DND-41 (cell line): ENCODE data around the gene MMP25.

Experiments
- ATAC-seq: fragments of 200-7000 bp; cut with Tn5 transposase; 3 replicates; pipeline ENCODE4 v1.9.1; 2021; ENCODE audit warnings: low read depth; ENCODE audit not compliant: insufficient read depth
- DNase-seq: peaks from one replicate; pipeline ENCODE4 v3.0.0-alpha.2; 2020
- H2AFZ ChIP-seq: 2 replicates; pipeline ENCODE4 v1.6.0; 2012; ENCODE audit warnings: low read depth, low read length
- H3K27ac ChIP-seq: 2 replicates; pipeline ENCODE4 v1.5.1; 2012; ENCODE audit warnings: low read length, inconsistent platforms
- H3K27me3 ChIP-seq: fragments of 200-600 bp; sonication (generic); 2 replicates; pipeline ENCODE4 v1.6.0; 2012; ENCODE audit warnings: low read length, mild to moderate bottlenecking, inconsistent platforms; ENCODE audit not compliant: insufficient read depth, poor library complexity
- H3K36me3 ChIP-seq: 2 replicates; pipeline ENCODE4 v1.5.1; 2012; ENCODE audit warnings: low read length, inconsistent platforms; ENCODE audit not compliant: insufficient read depth
- H3K4me1 ChIP-seq: 2 replicates; pipeline ENCODE4 v1.5.1; 2012; ENCODE audit warnings: mild to moderate bottlenecking, low read length; ENCODE audit not compliant: insufficient read depth
- H3K4me2 ChIP-seq: 2 replicates; pipeline ENCODE4 v1.6.0; 2012; ENCODE audit warnings: mild to moderate bottlenecking, moderate library complexity, low read length, inconsistent platforms; ENCODE audit not compliant: insufficient read depth
- H3K4me3 ChIP-seq, 2 experiments: fragments of 200-600 bp in 1 of 2; shearing (Covaris generic) in 1 of 2; 2 replicates each; pipeline ENCODE4 v1.5.1; 2012 to 2016; ENCODE audit warnings: inconsistent platforms in 2 of 2, low read length in 2 of 2, mild to moderate bottlenecking in 2 of 2, low read depth in 1 of 2, moderate library complexity in 1 of 2
- H3K79me2 ChIP-seq: 2 replicates; pipeline ENCODE4 v1.6.0; 2012; ENCODE audit warnings: low read length, inconsistent platforms; ENCODE audit not compliant: insufficient read depth
- H3K9ac ChIP-seq: 2 replicates; pipeline ENCODE4 v1.6.0; 2012; ENCODE audit warnings: low read depth, mild to moderate bottlenecking, inconsistent platforms, low read length, moderate library complexity
- H3K9me3 ChIP-seq: 2 replicates; pipeline ENCODE4 v1.5.1; 2012; ENCODE audit warnings: low read length, moderate library complexity, mild to moderate bottlenecking, inconsistent platforms; ENCODE audit not compliant: insufficient read depth, severe bottlenecking
- H4K20me1 ChIP-seq: 2 replicates; pipeline ENCODE4 v1.6.0; 2012; ENCODE audit warnings: low read length; ENCODE audit not compliant: insufficient read depth
- EZH2 ChIP-seq: IDR thresholded peaks from 3 replicates; pipeline ENCODE4 v1.6.1; 2012; ENCODE audit warnings: borderline replicate concordance, low read depth, mild to moderate bottlenecking, moderate library complexity, low read length, inconsistent platforms; ENCODE audit not compliant: severe bottlenecking
- TF ChIP-seq, protein P1 (sequence below): IDR thresholded peaks from 2 replicates; pipeline ENCODE4 v1.5.1; 2012; ENCODE audit warnings: borderline replicate concordance, low read length, moderate library complexity, mild to moderate bottlenecking; ENCODE audit not compliant: poor library complexity, severe bottlenecking; ENCODE audit errors: extremely low read depth

MMP25 gene

DNA sequence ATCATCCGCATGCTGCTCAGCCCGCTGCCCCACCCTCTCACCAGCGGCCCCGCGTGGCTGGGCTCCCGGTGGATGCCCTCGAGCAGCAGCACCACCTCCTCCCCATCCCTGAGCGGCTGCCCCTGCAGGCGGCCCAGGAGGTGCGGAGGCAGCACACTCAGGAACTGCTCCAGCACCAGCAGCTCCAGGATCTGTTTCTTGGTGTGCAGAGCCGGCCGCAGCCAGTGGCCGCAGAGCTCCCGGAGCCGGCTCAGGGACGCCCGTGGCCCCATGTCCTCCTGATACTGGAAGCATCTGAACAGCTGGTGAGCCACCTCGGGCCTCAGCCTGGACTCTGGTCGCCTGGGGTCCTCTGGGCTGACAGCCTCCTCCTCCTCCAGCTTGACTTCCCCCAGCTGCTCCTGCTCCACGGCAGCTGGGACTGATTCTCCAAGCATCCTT is 46.2 kb downstream of the MMP25 start:
- H3K79me2 ChIP-seq = no peaks in the 10 kb centered on the region
- H3K9ac ChIP-seq = no peak overlapping the region; the same call in 1 of the 2 replicates
- H3K36me3 ChIP-seq = no peaks in the 10 kb centered on the region
- no peaks in the 10 kb centered on the region for H3K9me3 ChIP-seq
- TF ChIP-seq, protein P1, sequence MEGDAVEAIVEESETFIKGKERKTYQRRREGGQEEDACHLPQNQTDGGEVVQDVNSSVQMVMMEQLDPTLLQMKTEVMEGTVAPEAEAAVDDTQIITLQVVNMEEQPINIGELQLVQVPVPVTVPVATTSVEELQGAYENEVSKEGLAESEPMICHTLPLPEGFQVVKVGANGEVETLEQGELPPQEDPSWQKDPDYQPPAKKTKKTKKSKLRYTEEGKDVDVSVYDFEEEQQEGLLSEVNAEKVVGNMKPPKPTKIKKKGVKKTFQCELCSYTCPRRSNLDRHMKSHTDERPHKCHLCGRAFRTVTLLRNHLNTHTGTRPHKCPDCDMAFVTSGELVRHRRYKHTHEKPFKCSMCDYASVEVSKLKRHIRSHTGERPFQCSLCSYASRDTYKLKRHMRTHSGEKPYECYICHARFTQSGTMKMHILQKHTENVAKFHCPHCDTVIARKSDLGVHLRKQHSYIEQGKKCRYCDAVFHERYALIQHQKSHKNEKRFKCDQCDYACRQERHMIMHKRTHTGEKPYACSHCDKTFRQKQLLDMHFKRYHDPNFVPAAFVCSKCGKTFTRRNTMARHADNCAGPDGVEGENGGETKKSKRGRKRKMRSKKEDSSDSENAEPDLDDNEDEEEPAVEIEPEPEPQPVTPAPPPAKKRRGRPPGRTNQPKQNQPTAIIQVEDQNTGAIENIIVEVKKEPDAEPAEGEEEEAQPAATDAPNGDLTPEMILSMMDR = no peak
- no peak for TF ChIP-seq EZH2
- no peak for ATAC-seq
- H3K4me3 ChIP-seq = no peak overlapping the region
- no peaks in the 10 kb centered on the region for H3K4me1 ChIP-seq
- no peaks in the 10 kb centered on the region for H3K27me3 ChIP-seq
- DNase-seq = no peak
- H2AFZ ChIP-seq = no peak overlapping the region
- no peak overlapping the region; the same call in 1 of the 2 replicates for H3K27ac ChIP-seq
- H3K4me2 ChIP-seq = no peak overlapping the region
- H4K20me1 ChIP-seq = no peaks in the 10 kb centered on the region

DNA sequence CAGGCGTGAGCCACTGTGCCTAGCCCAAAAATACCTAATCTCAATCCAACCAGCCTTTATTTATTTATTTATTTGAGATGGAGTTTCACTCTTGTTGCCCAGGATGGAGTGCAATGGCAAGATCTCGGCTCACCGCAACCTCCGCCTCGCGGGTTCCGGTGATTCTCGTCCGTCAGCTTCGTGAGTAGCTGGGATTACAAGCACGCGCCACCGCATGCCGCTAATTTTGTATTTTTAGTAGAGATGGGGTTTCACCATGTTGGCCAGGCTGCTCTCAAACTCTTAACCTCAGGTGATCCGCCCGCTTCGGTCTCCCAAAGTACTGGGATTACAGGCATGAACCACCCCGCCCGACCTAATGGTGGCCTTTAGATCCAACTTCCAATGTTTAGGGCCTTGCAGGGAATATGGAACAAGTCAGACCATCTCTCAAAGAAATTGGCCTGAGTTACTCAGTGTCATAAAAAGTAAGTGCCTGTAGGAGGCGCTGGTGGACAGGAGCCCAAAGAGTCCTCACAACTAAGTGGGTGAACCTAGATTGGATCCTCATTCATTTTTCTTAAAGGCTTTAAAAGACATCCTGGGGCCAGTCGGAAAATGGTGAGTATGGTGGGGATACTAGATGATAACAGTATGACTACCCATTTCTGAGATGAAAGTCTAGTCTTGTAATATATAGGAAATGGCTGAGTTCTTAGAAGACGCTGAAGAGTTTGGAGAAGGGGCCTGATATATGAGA is 48.1 kb downstream of the MMP25 start:
- Histone ChIP-seq H3K27ac (no peak overlapping the region), H3K9ac (no peak overlapping the region), H2AFZ (no peak overlapping the region), H3K79me2 (no peaks in the 10 kb centered on the region), H3K4me1 (no peaks in the 10 kb centered on the region), H3K9me3 (no peaks in the 10 kb centered on the region), H3K27me3 (no peaks in the 10 kb centered on the region), H3K4me3 (no peak overlapping the region), H3K36me3 (no peaks in the 10 kb centered on the region), H4K20me1 (no peaks in the 10 kb centered on the region), H3K4me2 (no peak overlapping the region)
- TF ChIP-seq, protein P1 = peak; percentile 61
- TF ChIP-seq EZH2 = no peak
- DNase-seq = peak; percentile 39
- peak; percentile 49; the same call in 1 of the 3 replicates for ATAC-seq

DNA sequence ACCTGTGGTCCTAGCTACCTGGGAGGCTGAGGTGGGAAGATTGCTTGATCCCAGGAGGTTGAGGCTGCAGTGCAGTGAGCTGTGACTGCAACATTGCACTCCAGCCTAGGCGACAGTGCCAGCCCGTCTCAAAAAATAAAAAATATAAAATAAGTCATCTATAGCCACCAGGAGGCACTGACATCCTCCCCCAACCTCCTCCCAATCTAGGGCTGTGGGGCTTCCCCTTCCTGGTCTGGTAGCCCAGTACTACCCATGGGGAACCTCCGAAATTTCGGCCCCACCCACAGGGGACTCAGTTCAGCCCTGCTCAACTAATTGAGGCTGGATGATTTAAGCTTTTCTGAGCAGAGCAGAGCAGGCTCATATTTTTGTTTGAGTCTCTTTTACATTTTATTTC is 49.5 kb downstream of the MMP25 start:
- Histone ChIP-seq H2AFZ (no peak overlapping the region), H3K4me1 (no peaks in the 10 kb centered on the region), H3K79me2 (no peaks in the 10 kb centered on the region), H3K4me3 (no peak overlapping the region), H3K9ac (no peak overlapping the region), H3K27me3 (no peaks in the 10 kb centered on the region), H3K9me3 (no peaks in the 10 kb centered on the region), H3K36me3 (no peaks in the 10 kb centered on the region), H4K20me1 (no peaks in the 10 kb centered on the region), H3K27ac (no peak overlapping the region), H3K4me2 (no peak overlapping the region)
- no peak for TF ChIP-seq EZH2
- TF ChIP-seq, protein P1 = peak; percentile 33
- ATAC-seq (peak; percentile 70), DNase-seq (peak; percentile 35)
